Retinal pigment epithelial cell (primary cell): ENCODE data around the gene SEC24A.

Source experiments
- DNase-seq: peaks from one replicate; pipeline ENCODE4 v3.0.0-alpha.2; 2010; ENCODE audit warnings: low read depth
- H3K4me3 ChIP-seq: 2 replicates; pipeline ENCODE4 v1.5.1; 2011; ENCODE audit warnings: mild to moderate bottlenecking, low read length, control low read depth, moderate library complexity
- TF ChIP-seq, protein P1 (sequence below): conservative IDR thresholded peaks from 2 replicates; pipeline ENCODE4 v1.5.1; 2011; ENCODE audit warnings: low read depth, low read length, control low read depth, inconsistent platforms

SEC24A gene

GRCh38 chr5:134736173-134736812 is 87.7 kb downstream of the SEC24A start:
- DNase-seq: no peak
- TF ChIP-seq, protein P1, sequence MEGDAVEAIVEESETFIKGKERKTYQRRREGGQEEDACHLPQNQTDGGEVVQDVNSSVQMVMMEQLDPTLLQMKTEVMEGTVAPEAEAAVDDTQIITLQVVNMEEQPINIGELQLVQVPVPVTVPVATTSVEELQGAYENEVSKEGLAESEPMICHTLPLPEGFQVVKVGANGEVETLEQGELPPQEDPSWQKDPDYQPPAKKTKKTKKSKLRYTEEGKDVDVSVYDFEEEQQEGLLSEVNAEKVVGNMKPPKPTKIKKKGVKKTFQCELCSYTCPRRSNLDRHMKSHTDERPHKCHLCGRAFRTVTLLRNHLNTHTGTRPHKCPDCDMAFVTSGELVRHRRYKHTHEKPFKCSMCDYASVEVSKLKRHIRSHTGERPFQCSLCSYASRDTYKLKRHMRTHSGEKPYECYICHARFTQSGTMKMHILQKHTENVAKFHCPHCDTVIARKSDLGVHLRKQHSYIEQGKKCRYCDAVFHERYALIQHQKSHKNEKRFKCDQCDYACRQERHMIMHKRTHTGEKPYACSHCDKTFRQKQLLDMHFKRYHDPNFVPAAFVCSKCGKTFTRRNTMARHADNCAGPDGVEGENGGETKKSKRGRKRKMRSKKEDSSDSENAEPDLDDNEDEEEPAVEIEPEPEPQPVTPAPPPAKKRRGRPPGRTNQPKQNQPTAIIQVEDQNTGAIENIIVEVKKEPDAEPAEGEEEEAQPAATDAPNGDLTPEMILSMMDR: no peak
- H3K4me3 ChIP-seq: no peak overlapping the region

- H3K4me3 ChIP-seq: peak within 1 kb of the TSS; percentile 80
- TF ChIP-seq, protein P1: peak; percentile 67
- DNase-seq: peak; percentile 93
Measured at GRCh38 chr5:134738133-134738962, 89.8 kb downstream of the SEC24A start, which contains the start of gene CAMLG. Gene CAMLG, plus strand, starts transcription at chr5:134738548. Its CDS starts 73 bp downstream, at chr5:134738621.

GRCh38 chr5:134738963-134739661 is 90.5 kb downstream of the SEC24A start:
- TF ChIP-seq, protein P1: peak; percentile 22
- peak overlapping the region; percentile 80 for H3K4me3 ChIP-seq
- DNase-seq: no peak

GRCh38 chr5:134741052-134741451 is 92.5 kb downstream of the SEC24A start:
- no peak overlapping the region for H3K4me3 ChIP-seq
- TF ChIP-seq, protein P1: no peak
- no peak for DNase-seq

DNA sequence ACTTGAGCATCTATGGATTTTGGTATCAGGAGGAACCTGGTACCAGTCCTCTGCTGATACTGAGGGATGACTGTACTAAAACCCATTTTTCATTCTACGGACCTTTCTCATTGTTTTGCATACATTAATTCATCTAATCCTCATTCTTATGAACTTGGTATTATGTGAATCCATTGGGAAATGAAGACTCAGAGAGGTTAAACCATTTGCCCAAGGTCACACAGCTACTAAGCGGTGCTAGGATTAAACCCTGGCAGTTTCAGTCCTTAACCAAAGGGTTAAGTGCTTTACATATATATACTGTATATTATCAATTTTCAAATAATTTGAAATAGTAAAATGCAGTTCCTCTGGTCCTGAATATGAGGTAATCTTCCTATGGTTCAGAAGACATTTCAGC is 93.5 kb downstream of the SEC24A start:
- H3K4me3 ChIP-seq: no peak overlapping the region
- TF ChIP-seq, protein P1: no peak
- DNase-seq: no peak

GRCh38 chr5:134749415-134749814 is 100.8 kb downstream of the SEC24A start:
- DNase-seq: no peak
- H3K4me3 ChIP-seq: no peak overlapping the region
- TF ChIP-seq, protein P1: no peak
